ENCODE measurements around the gene GRID1.

GRCh38 chr10:85702768-85703167, 663.8 kb downstream of the GRID1 start:
- TF ChIP-seq POLR2A (IDR thresholded peaks at IDR 0.05; ENCODE audit: low read length): no peak
- no peak for TF ChIP-seq GATA1 (IDR thresholded peaks at IDR 0.05; ENCODE audit: low read depth, low read length)

All from erythroblast (primary cell).